Sigmoid colon (tissue), 4 donors: ENCODE data around the gene CYBB.

Source experiments
- CTCF ChIP-seq, 4 experiments: fragments of 450-650 bp in 3 of 4; fragments of 200-600 bp in 1 of 4; IDR thresholded peaks; one replicate each; pipeline ENCODE4 v1.5.1; 2016 to 2019; ENCODE audit warnings: antibody characterized with exemption in 4 of 4, mild to moderate bottlenecking in 3 of 4, moderate library complexity in 2 of 4
- POLR2A ChIP-seq, 2 donors: fragments of 450-650 bp; IDR thresholded peaks; one replicate each; pipeline ENCODE4 v1.6.1; 2016; ENCODE audit warnings: antibody characterized with exemption in 2 of 2, mild to moderate bottlenecking in 2 of 2, moderate library complexity in 2 of 2
- POLR2AphosphoS5 ChIP-seq, 4 donors: sonication (generic); formaldehyde crosslinking; IDR thresholded peaks; one replicate each; pipeline ENCODE4 v1.6.1; 2017; ENCODE audit warnings: antibody characterized with exemption in 4 of 4

- TF ChIP-seq POLR2A (IDR thresholded peaks at IDR 0.05) (no peak), POLR2AphosphoS5 (IDR thresholded peaks at IDR 0.05) (no peak), CTCF (IDR thresholded peaks at IDR 0.05) (no peak)
Observed at GRCh38 chrX:37800717-37801116, 20.9 kb downstream of the CYBB start.
